K562 (cell line): Measurements from ENCODE around the gene KLF2. TPM values are rescaled to one million over a fixed set of nuclear protein-coding genes. Genes with fewer than 3 reads are reported as not detected.

Experiments
- ATF1 ChIP-seq, 2 experiments: fragments of 450-650 bp in 1 of 2; IDR thresholded peaks; 2 replicates each; pipeline ENCODE4 v1.6.1; 2016; ENCODE audit warnings: missing compliant biosample characterization in 1 of 2, missing genetic modification characterization in 1 of 2
- BRCA1 ChIP-seq, 2 experiments: fragments of 450-650 bp in 1 of 2; sonication (generic) in 1 of 2; formaldehyde crosslinking in 1 of 2; IDR thresholded peaks; 2 replicates each; pipeline versions ENCODE4 v1.5.0 to v1.6.1; 2017 to 2020; ENCODE audit warnings: mild to moderate bottlenecking in 1 of 2, missing genetic modification reagents in 1 of 2
- BRF1 ChIP-seq: IDR thresholded peaks from 3 replicates; pipeline ENCODE4 v1.6.1; 2011; ENCODE audit warnings: borderline replicate concordance, mild to moderate bottlenecking; ENCODE audit not compliant: insufficient read length; ENCODE audit errors: extremely low read depth
- CBFB ChIP-seq: sonication (generic); formaldehyde crosslinking; IDR thresholded peaks from 2 replicates; pipeline ENCODE4 v1.4.0; 2020; ENCODE audit warnings: mild to moderate bottlenecking, missing genetic modification reagents
- CC2D1A ChIP-seq: fragments of 450-650 bp; IDR thresholded peaks from 2 replicates; pipeline ENCODE4 v1.6.1; 2017; ENCODE audit warnings: mild to moderate bottlenecking
- DDX20 ChIP-seq: fragments of 450-650 bp; IDR thresholded peaks from 2 replicates; pipeline ENCODE4 v1.6.1; 2016; ENCODE audit warnings: missing genetic modification characterization, low read depth, mild to moderate bottlenecking, missing compliant biosample characterization, moderate library complexity
- HDAC1 ChIP-seq, 2 experiments: fragments of 450-650 bp; IDR thresholded peaks; 2 replicates each; pipeline ENCODE4 v1.6.1; 2016 to 2017; ENCODE audit warnings: inconsistent platforms in 1 of 2, mild to moderate bottlenecking in 1 of 2, moderate library complexity in 1 of 2
- JUNB ChIP-seq: fragments of 450-650 bp; formaldehyde crosslinking; conservative IDR thresholded peaks from 2 replicates; pipeline ENCODE4 v1.4.0; 2020; ENCODE audit warnings: mild to moderate bottlenecking
- MAFF ChIP-seq: IDR thresholded peaks from 2 replicates; pipeline ENCODE4 v1.6.1; 2012; ENCODE audit warnings: low read length, improper control_type of control experiment
- TAF15 ChIP-seq: fragments of 200-400 bp; formaldehyde crosslinking; IDR thresholded peaks from 2 replicates; pipeline ENCODE4 v1.6.1; 2017; ENCODE audit warnings: mild to moderate bottlenecking, low read depth, low read length, moderate library complexity
- TAF7 ChIP-seq: fragments of 450-650 bp; IDR thresholded peaks from 2 replicates; pipeline ENCODE4 v1.6.1; 2016; ENCODE audit warnings: missing genetic modification characterization, missing compliant biosample characterization
- TBP ChIP-seq: optimal IDR thresholded peaks from 2 replicates; pipeline ENCODE3; 2011; ENCODE audit warnings: low read depth, low read length, improper control_type of control experiment
- polyA plus RNA-seq, 8 experiments: library from polyadenylated mRNA; depleted of rRNA in 4 of 8; stranded (reverse) in 5 of 8; unstranded in 3 of 8; fragments of >200 nt; fragmentation: Nextera tagmentation in 2 of 8; fragmentation: Illumina TruSeq in 1 of 8; extraction: Ambion mirVana in 2 of 8; extraction: Trizol in 1 of 8; gene quantifications; 2 replicates each; pipeline versions ENCODE4 v1.2.1 to v1.2.3, GENCODE V29; 2011 to 2014; ENCODE audit warnings: inconsistent platforms in 1 of 8, missing spikeins in 1 of 8
- total RNA-seq, 7 experiments: library from RNA; depleted of rRNA in 6 of 7; stranded (reverse); fragments of >200 nt in 6 of 7; fragmentation: Illumina TruSeq in 2 of 7; extraction: Trizol in 2 of 7; gene quantifications; 2 replicates each; pipeline versions ENCODE4 v1.2.1 to v1.2.3, GENCODE V29; 2011 to 2021; ENCODE audit warnings: low replicate concordance in 1 of 7
- TF ChIP-seq, protein P1 (sequence below): conservative IDR thresholded peaks from 2 replicates; pipeline ENCODE4 v1.6.1; 2011; ENCODE audit warnings: low read depth, mild to moderate bottlenecking, low read length; ENCODE audit not compliant: control insufficient read depth
- TF ChIP-seq, protein P2 (sequence below), 2 experiments: fragments of 450-650 bp; IDR thresholded peaks; 2 replicates each; pipeline ENCODE4 v1.6.1; 2016
- TF ChIP-seq, protein P3 (sequence below), 3 experiments: fragments of 200-800 bp in 1 of 3; sonication (Bioruptor generic) in 1 of 3; sonication (generic) in 1 of 3; formaldehyde crosslinking in 1 of 3; IDR thresholded peaks; 2 replicates each; pipeline versions ENCODE4 v1.6.1 to v1.8.0; 2016 to 2022; ENCODE audit warnings: mild to moderate bottlenecking in 2 of 3, missing compliant biosample characterization in 2 of 3, missing genetic modification characterization in 2 of 3, missing genetic modification reagents in 1 of 3
- TF ChIP-seq, protein P4 (sequence below), 2 experiments: IDR thresholded peaks; 2 replicates each; pipeline ENCODE4 v1.6.1; 2012; ENCODE audit warnings: improper control_type of control experiment in 2 of 2, low read depth in 2 of 2, low read length in 2 of 2, borderline replicate concordance in 1 of 2
- TF ChIP-seq, protein P5 (sequence below), 2 experiments: IDR thresholded peaks in 1 of 2; conservative IDR thresholded peaks in 1 of 2; 2 replicates each; pipeline ENCODE4 v1.6.1; 2016; ENCODE audit warnings: low read depth in 2 of 2, mild to moderate bottlenecking in 1 of 2, missing compliant biosample characterization in 1 of 2, missing genetic modification characterization in 1 of 2, moderate library complexity in 1 of 2

The KLF2 gene
- total and polyA plus RNA-seq, 9 of the 15 experiments (the other 6 are each of a cell fraction or from before 2014, with no cell fraction given): 0.07 to 0.71 TPM; not detected in 7

DNA sequence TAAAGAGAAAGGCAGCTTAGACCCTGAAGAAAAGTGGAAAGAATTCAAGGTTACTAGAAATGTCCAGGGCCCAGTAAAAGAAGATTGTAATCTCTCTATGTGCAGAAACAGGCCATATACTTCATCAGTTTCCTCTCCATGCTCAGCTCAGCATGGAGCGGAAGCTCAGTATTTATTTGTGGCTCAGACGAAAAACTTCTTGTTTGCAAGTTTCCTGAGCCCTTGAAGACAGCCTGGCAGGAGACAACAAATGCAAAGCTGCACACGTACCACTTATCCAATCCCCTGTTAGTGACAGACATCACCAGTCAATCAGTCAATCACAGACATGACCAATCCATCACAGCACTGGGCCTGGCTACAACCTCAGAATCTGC lies 8.1 kb upstream of the KLF2 start (continued):
- TF ChIP-seq, protein P1, sequence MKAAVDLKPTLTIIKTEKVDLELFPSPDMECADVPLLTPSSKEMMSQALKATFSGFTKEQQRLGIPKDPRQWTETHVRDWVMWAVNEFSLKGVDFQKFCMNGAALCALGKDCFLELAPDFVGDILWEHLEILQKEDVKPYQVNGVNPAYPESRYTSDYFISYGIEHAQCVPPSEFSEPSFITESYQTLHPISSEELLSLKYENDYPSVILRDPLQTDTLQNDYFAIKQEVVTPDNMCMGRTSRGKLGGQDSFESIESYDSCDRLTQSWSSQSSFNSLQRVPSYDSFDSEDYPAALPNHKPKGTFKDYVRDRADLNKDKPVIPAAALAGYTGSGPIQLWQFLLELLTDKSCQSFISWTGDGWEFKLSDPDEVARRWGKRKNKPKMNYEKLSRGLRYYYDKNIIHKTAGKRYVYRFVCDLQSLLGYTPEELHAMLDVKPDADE: no peak
- TF ChIP-seq, protein P2, sequence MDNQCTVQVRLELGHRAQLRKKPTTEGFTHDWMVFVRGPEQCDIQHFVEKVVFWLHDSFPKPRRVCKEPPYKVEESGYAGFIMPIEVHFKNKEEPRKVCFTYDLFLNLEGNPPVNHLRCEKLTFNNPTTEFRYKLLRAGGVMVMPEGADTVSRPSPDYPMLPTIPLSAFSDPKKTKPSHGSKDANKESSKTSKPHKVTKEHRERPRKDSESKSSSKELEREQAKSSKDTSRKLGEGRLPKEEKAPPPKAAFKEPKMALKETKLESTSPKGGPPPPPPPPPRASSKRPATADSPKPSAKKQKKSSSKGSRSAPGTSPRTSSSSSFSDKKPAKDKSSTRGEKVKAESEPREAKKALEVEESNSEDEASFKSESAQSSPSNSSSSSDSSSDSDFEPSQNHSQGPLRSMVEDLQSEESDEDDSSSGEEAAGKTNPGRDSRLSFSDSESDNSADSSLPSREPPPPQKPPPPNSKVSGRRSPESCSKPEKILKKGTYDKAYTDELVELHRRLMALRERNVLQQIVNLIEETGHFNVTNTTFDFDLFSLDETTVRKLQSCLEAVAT (IDR thresholded peaks at IDR 0.05): peak in 1 of 2 experiments; percentile 99; a peak in 2 of 4 replicates
- no peak for TF ChIP-seq MAFF
- TF ChIP-seq, protein P3, sequence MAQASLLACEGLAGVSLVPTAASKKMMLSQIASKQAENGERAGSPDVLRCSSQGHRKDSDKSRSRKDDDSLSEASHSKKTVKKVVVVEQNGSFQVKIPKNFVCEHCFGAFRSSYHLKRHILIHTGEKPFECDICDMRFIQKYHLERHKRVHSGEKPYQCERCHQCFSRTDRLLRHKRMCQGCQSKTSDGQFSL (CRISPR knock-in tag; IDR thresholded peaks at IDR 0.05): no peak
- TF ChIP-seq, protein P3 (tag; IDR thresholded peaks at IDR 0.05): no peak
- TF ChIP-seq DDX20: no peak
- no peak for TF ChIP-seq TBP
- no peak for TF ChIP-seq CBFB (CRISPR knock-in tag)
- no peak for TF ChIP-seq ATF1 (CRISPR knock-in tag; IDR thresholded peaks at IDR 0.05)
- no peak for TF ChIP-seq ATF1 (tag; IDR thresholded peaks at IDR 0.05)
- TF ChIP-seq, protein P4, sequence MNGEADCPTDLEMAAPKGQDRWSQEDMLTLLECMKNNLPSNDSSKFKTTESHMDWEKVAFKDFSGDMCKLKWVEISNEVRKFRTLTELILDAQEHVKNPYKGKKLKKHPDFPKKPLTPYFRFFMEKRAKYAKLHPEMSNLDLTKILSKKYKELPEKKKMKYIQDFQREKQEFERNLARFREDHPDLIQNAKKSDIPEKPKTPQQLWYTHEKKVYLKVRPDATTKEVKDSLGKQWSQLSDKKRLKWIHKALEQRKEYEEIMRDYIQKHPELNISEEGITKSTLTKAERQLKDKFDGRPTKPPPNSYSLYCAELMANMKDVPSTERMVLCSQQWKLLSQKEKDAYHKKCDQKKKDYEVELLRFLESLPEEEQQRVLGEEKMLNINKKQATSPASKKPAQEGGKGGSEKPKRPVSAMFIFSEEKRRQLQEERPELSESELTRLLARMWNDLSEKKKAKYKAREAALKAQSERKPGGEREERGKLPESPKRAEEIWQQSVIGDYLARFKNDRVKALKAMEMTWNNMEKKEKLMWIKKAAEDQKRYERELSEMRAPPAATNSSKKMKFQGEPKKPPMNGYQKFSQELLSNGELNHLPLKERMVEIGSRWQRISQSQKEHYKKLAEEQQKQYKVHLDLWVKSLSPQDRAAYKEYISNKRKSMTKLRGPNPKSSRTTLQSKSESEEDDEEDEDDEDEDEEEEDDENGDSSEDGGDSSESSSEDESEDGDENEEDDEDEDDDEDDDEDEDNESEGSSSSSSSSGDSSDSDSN (IDR thresholded peaks at IDR 0.05; ENCODE audit: borderline replicate concordance in 1 of 2, low read depth in 2 of 2, low read length in 2 of 2): no peak
- no peak for TF ChIP-seq TAF15
- no peak for TF ChIP-seq BRF1
- TF ChIP-seq, protein P5, sequence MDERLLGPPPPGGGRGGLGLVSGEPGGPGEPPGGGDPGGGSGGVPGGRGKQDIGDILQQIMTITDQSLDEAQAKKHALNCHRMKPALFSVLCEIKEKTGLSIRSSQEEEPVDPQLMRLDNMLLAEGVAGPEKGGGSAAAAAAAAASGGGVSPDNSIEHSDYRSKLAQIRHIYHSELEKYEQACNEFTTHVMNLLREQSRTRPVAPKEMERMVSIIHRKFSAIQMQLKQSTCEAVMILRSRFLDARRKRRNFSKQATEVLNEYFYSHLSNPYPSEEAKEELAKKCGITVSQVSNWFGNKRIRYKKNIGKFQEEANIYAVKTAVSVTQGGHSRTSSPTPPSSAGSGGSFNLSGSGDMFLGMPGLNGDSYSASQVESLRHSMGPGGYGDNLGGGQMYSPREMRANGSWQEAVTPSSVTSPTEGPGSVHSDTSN (CRISPR knock-in tag; IDR thresholded peaks at IDR 0.05; ENCODE audit: low read depth): no peak
- TF ChIP-seq, protein P5 (tag; conservative IDR thresholded peaks at IDR 0.05; ENCODE audit: low read depth): peak; percentile 10; the same call in 1 of the 2 replicates
- TF ChIP-seq CC2D1A: no peak
- TF ChIP-seq TAF7 (tag): no peak
- TF ChIP-seq BRCA1 (IDR thresholded peaks at IDR 0.05): no peak
- no peak for TF ChIP-seq BRCA1 (CRISPR knock-in tag; IDR thresholded peaks at IDR 0.05)
- TF ChIP-seq HDAC1 (IDR thresholded peaks at IDR 0.05): no peak
- TF ChIP-seq JUNB (CRISPR knock-in tag): no peak
